Common myeloid progenitor, CD34-positive (primary cell): Measurements from ENCODE around the gene VAPA.
A peak's percentile ranks its signal among the peaks of the same experiment; 100 is the strongest.

Experiments used
- CTCF ChIA-PET: fragments of 350-600 bp; sonication (Branson Sonifier 250); formaldehyde crosslinking; loops from one replicate; lab custom pipeline; 2021; ENCODE audit warnings: antibody characterized with exemption; lab: Charles Lee
- POLR2A ChIA-PET: fragments of 350-600 bp; sonication (Branson Sonifier 250); formaldehyde crosslinking; loops from one replicate; lab custom pipeline; 2021; ENCODE audit warnings: antibody characterized with exemption; lab: Charles Lee
- DNase-seq, 3 donors: peaks; one replicate each; pipeline versions ENCODE4 v3.0.0 to v3.0.0-alpha.2; 2013
- H3K27ac ChIP-seq, 2 experiments: 1 replicate in 1 of 2; 2 replicates in 1 of 2; pipeline ENCODE4 v1.7.0; 2013; ENCODE audit warnings: inconsistent platforms in 2 of 2, low read length in 2 of 2, mild to moderate bottlenecking in 2 of 2, low read depth in 1 of 2, moderate library complexity in 1 of 2; ENCODE audit not compliant: severe bottlenecking in 2 of 2, insufficient read depth in 1 of 2, poor library complexity in 1 of 2
- H3K27me3 ChIP-seq, 5 experiments: replicated peaks in 2 of 5; 1 replicate in 3 of 5; 2 replicates in 2 of 5; pipeline versions ENCODE4 v1.6.1 to v1.7.0; 2013; ENCODE audit warnings: low read length in 4 of 5, mild to moderate bottlenecking in 2 of 5, moderate library complexity in 2 of 5, inconsistent platforms in 1 of 5; ENCODE audit not compliant: insufficient read depth in 5 of 5, control insufficient read depth in 4 of 5
- H3K36me3 ChIP-seq, 4 experiments: 1 replicate in 2 of 4; 2 replicates in 2 of 4; pipeline versions ENCODE4 v1.6.1 to v1.7.0; 2013; ENCODE audit warnings: low read length in 3 of 4, control low read depth in 1 of 4, mild to moderate bottlenecking in 1 of 4; ENCODE audit not compliant: control insufficient read depth in 4 of 4, insufficient read depth in 4 of 4
- H3K4me1 ChIP-seq, 4 experiments: 1 replicate in 3 of 4; 2 replicates in 1 of 4; pipeline versions ENCODE4 v1.6.1 to v1.7.1; 2013; ENCODE audit warnings: low read length in 3 of 4, mild to moderate bottlenecking in 3 of 4, control low read depth in 1 of 4, inconsistent platforms in 1 of 4, moderate library complexity in 1 of 4; ENCODE audit not compliant: control insufficient read depth in 4 of 4, insufficient read depth in 4 of 4; ENCODE audit errors: control extremely low read depth in 1 of 4
- H3K4me3 ChIP-seq, 7 experiments: 1 replicate in 4 of 7; 2 replicates in 3 of 7; pipeline versions ENCODE4 v1.5.1 to v1.7.0; 2013; ENCODE audit warnings: mild to moderate bottlenecking in 7 of 7, low read length in 6 of 7, moderate library complexity in 6 of 7, inconsistent platforms in 2 of 7, low read depth in 2 of 7, control low read depth in 1 of 7; ENCODE audit not compliant: insufficient read depth in 4 of 7, control insufficient read depth in 1 of 7; ENCODE audit errors: extremely low read depth in 1 of 7
- H3K9me3 ChIP-seq, 5 experiments: 1 replicate in 4 of 5; 2 replicates in 1 of 5; pipeline versions ENCODE4 v1.6.1 to v1.7.1; 2013; ENCODE audit warnings: low read length in 4 of 5, mild to moderate bottlenecking in 2 of 5, inconsistent platforms in 1 of 5, low read depth in 1 of 5, moderate library complexity in 1 of 5; ENCODE audit not compliant: control insufficient read depth in 4 of 5, insufficient read depth in 2 of 5; ENCODE audit errors: control extremely low read depth in 1 of 5
- WGBS: methylation state at CpG from one replicate; pipeline ENCODE4 v1.1.5; 2013; ENCODE audit not compliant: insufficient coverage; 5-methylcytosine and 5-hydroxymethylcytosine counted together

VAPA gene

DNA sequence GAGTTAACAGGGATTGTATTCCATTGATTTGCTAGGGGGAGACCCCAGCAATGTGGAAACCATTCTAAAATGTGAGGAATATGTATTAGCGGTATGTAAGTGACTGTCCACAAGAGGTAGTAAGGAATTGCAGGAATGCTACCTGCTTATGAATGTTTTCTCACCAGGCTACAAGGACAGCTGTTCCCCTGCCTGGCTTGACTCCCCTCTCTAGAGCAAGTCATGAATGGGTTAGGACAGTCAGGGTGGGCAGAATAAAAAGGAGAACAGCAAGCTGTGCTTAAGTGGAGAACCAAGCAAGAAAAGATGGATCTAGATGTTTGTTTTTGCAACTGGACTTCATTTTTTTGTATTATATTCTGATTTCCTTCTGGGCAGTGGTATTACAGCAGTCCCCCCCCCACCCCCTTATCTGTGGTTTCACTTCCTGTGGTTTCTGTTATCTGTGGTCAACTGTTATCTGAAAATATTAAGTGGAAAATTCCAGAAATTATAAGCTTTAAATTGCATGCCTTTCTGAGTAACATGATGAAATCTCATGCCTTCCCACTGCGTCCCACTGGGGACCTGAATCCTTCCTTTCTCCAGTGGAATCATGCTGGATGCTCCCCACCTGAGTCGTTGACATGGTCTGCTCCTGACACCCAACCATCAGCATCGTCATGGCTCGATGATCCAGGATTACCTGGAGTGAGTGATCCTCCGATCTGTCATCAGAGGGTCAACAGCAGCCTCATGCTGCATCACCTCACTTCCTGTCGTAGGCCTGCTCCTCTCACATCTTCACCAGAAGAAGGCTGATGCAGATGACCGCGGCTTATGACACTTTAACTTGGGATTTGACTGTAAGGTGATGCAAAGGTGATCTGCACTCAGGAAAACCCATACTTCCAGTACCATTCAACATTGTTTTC lies 52.2 kb downstream of the VAPA start:
- H3K4me1 ChIP-seq, result peaks cover 6 to 32% (median 26%) of the 10 kb centered on the region in 4 experiments
- H3K36me3 ChIP-seq, result no peaks in the 10 kb centered on the region
- peaks cover 0 to 60% (median 4%) of the 10 kb centered on the region in 5 experiments for H3K27me3 ChIP-seq
- no peak overlapping the region for H3K27ac ChIP-seq
- DNase-seq, result no peak
- no peaks in the 10 kb centered on the region for H3K9me3 ChIP-seq
- no peak overlapping the region for H3K4me3 ChIP-seq
- POLR2A ChIA-PET, result no interaction called here
- CTCF ChIA-PET, result interaction anchor here (0.6 to 0.7 kb wide), 2 partner anchors 7 to 22 kb away, joined by 3 read pairs; no protein-coding TSS in a partner anchor
- WGBS, result 88% methylated on average over 5 of the region's 9 CpGs

DNA sequence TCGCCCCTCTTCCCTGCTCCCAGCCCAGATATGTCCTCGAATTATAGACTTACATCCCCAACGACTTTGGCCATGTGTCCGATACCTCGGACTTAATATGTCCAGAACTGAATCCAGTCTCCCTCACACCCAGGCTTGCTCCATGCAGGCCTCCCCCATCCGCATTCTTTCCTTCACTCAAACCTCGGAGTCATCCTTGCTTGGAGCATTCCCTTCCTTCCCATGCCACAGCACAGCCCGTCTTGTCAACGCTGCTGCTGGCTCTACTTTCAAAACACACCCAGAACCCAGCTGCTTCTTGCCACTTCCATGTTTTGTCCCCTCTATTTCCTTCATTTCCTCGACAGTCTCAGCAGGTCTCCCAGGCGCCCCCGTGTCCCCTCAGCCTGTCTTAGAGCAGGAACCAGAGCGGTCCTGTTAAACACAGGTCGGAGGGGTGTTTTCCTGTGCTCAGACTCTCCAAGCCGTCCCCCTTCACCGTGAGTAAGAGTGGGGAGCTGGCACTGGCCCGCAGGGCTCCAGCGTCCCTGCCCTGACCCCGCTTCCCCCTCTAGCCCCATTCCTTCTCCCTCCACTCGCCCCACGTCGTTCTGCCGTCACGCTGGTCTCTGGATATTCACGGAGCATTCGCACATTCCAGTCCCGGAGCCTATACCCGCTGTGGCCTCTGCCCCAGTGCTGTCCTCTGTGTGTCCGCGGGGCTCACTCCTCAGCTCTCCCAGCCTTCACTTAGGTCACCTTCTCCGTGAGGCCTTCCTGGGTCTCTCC lies 54.4 kb downstream of the VAPA start:
- Histone ChIP-seq H3K36me3 (no peaks in the 10 kb centered on the region), H3K4me3 (peak overlapping the region in 4 of 7 experiments; percentile 33 to 50 (median 45)), H3K27ac (no peak overlapping the region), H3K27me3 (peaks cover 0 to 52% (median 2%) of the 10 kb centered on the region in 5 experiments), H3K4me1 (peaks cover 6 to 32% (median 23%) of the 10 kb centered on the region in 4 experiments), H3K9me3 (no peaks in the 10 kb centered on the region)
- DNase-seq, result peak in 1 of 3 donors; percentile 38
- ChIA-PET CTCF (interaction anchor here (1.2 to 7.2 kb wide), 5 partner anchors 8 to 551 kb away, joined by 3 to 113 read pairs (median 4); no protein-coding TSS in a partner anchor), POLR2A (no interaction called here)
- WGBS, result 36% methylated on average over 30 of the region's 31 CpGs

GRCh38 chr18:9969247-9969646 lies 55.4 kb downstream of the VAPA start:
- CTCF ChIA-PET, result interaction anchor here (1.3 to 7.2 kb wide), 6 partner anchors 9 to 553 kb away, joined by 3 to 113 read pairs (median 5); no protein-coding TSS in a partner anchor
- peak overlapping the region in 4 of 7 experiments; percentile 21 to 51 (median 48) for H3K4me3 ChIP-seq
- no peaks in the 10 kb centered on the region for H3K9me3 ChIP-seq
- 5% methylated on average over 14 of the region's 14 CpGs for WGBS
- peaks cover 6 to 32% (median 23%) of the 10 kb centered on the region in 4 experiments for H3K4me1 ChIP-seq
- no peak overlapping the region for H3K27ac ChIP-seq
- POLR2A ChIA-PET, result no interaction called here
- no peaks in the 10 kb centered on the region for H3K36me3 ChIP-seq
- DNase-seq, result peak in 2 of 3 donors; percentile 49 to 53
- H3K27me3 ChIP-seq, result peaks cover 0 to 47% (median 2%) of the 10 kb centered on the region in 5 experiments

GRCh38 chr18:9971313-9971920 lies 57.6 kb downstream of the VAPA start:
- DNase-seq, result peak; percentile 81 to 92 (median 83)
- no CpG with 5 or more reads among the region's 4 CpGs for WGBS
- no peaks in the 10 kb centered on the region for H3K36me3 ChIP-seq
- POLR2A ChIA-PET, result interaction anchor here (0.6 kb wide), 1 partner anchor 63 kb away, joined by 3 read pairs; no protein-coding TSS in a partner anchor
- H3K27me3 ChIP-seq, result peaks cover 0 to 39% (median 2%) of the 10 kb centered on the region in 5 experiments
- peaks cover 2 to 23% (median 21%) of the 10 kb centered on the region in 4 experiments for H3K4me1 ChIP-seq
- CTCF ChIA-PET, result interaction anchor here (0.7 to 7.2 kb wide), 18 partner anchors 9 to 1183 kb away, joined by 3 to 113 read pairs (median 4); no protein-coding TSS in a partner anchor
- H3K9me3 ChIP-seq, result peaks cover 0 to 12% (median 2%) of the 10 kb centered on the region in 5 experiments
- H3K4me3 ChIP-seq, result no peak overlapping the region
- no peak overlapping the region for H3K27ac ChIP-seq

DNA sequence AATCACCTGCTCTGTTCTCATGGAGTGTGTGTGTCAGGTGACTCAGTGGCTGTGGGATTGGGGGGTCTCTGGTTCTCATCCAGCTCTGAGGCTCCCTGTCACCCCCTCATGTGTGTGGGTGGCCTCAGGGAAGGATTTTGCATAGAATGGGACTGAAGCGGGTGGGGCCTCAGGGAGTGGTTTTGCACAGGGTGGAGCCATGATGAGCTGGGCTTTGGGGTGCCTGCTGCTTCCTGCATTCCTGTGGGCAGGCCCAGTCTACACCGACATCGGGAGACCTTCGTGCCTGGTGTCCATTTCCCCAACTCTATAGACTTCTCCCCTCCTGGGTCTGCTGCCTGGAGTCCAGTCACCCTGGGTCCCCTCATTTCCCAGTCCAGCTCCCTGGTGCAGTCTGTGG lies 59.7 kb downstream of the VAPA start:
- ChIA-PET CTCF (interaction anchor here (0.9 to 7.2 kb wide), 6 partner anchors 8 to 545 kb away, joined by 3 to 113 read pairs (median 8); no protein-coding TSS in a partner anchor), POLR2A (no interaction called here)
- Histone ChIP-seq H3K4me1 (peaks cover 2 to 18% (median 12%) of the 10 kb centered on the region in 4 experiments), H3K27ac (no peak overlapping the region), H3K27me3 (peaks cover 0 to 22% (median 2%) of the 10 kb centered on the region in 5 experiments), H3K9me3 (peaks cover 0 to 13% (median 3%) of the 10 kb centered on the region in 5 experiments), H3K4me3 (no peak overlapping the region), H3K36me3 (no peaks in the 10 kb centered on the region)
- WGBS, result 96% methylated on average over 3 of the region's 4 CpGs
- DNase-seq, result no peak

DNA sequence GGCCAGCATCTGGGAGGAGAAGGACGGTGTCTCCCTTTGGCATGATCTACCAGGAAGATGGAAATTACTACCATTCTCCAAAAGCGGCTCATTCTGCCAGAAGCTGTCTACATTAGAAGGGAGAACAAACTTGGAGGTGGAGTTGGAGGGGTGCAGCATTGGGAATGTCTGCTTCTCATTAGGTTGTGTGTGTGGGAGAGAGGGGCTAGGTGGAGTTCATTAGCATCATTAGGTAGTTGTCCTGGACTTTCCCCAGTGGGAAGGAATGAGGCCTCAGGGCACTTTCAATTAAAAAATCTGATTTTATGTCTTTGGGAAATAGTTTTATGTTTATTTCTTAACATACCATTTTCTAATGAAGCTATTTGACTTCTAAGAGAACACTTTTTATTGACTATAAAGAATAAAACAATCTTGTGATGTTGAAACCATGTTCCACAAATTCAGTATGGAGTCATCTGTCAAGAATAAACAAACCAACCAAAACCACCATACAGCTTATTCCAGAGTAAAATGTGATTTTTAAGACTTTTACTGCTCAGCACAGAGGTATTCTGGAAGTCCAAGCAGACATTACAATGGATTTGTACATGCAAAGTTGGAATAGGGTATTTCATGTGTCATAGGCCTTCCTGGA lies 60.6 kb downstream of the VAPA start:
- H3K9me3 ChIP-seq, result peaks cover 0 to 13% (median 3%) of the 10 kb centered on the region in 5 experiments
- no peak for DNase-seq
- H3K36me3 ChIP-seq, result no peaks in the 10 kb centered on the region
- H3K4me1 ChIP-seq, result peaks cover 2 to 9% (median 3%) of the 10 kb centered on the region in 4 experiments
- H3K4me3 ChIP-seq, result no peak overlapping the region
- peaks cover 0 to 13% (median 2%) of the 10 kb centered on the region in 5 experiments for H3K27me3 ChIP-seq
- no peak overlapping the region for H3K27ac ChIP-seq
- WGBS, result 100% methylated on average over 2 of the region's 2 CpGs
- POLR2A ChIA-PET, result no interaction called here
- CTCF ChIA-PET, result interaction anchor here (0.6 to 7.2 kb wide), 5 partner anchors 8 to 545 kb away, joined by 3 to 113 read pairs (median 7); no protein-coding TSS in a partner anchor
